ENCODE results near the gene EIF3I. TPM values are rescaled to one million over a fixed set of nuclear protein-coding genes. Genes with fewer than 3 reads are reported as not detected.

Gene EIF3I
- total RNA-seq, 2 experiments from 2014 or later: 182 to 207 TPM

GRCh38 chr1:32178380-32179192, 43.6 kb upstream of the EIF3I start:
- CTCF ChIA-PET (ENCODE audit: unreplicated experiment): interaction anchor here (1.5 kb wide), 1 partner anchor 71 kb away, joined by 6 read pairs; the partner anchor contains the start of gene KPNA6
- Histone ChIP-seq H4K20me1 (ENCODE audit: insufficient read depth, low read length) (peaks cover 12% of the 10 kb centered on the region; the same call in 1 of the 2 replicates), H3K27ac (ENCODE audit: low read depth, low read length, poor library complexity, severe bottlenecking) (peak overlapping the region; percentile 65), H3K9me3 (ENCODE audit: low read length) (no peaks in the 10 kb centered on the region), H2AFZ (ENCODE audit: low read length) (peak overlapping the region; percentile 80), H3K36me3 (ENCODE audit: insufficient read depth, low read length) (peaks cover 50% of the 10 kb centered on the region), H3K9me2 (ENCODE audit: insufficient read depth, low read length) (no peaks in the 10 kb centered on the region), H3K79me2 (ENCODE audit: insufficient read depth, low read depth, low read length) (peaks cover 34% of the 10 kb centered on the region), H3K4me1 (ENCODE audit: insufficient read depth, low read length, poor library complexity, severe bottlenecking) (peaks cover 25% of the 10 kb centered on the region), H3K4me2 (ENCODE audit: low read length) (peak overlapping the region; percentile 72), H3K4me3 (ENCODE audit: low read depth, low read length, poor library complexity, severe bottlenecking) (peak overlapping the region; percentile 78)
- BruUV-seq (replicated peaks): TSS peak; percentile 95
- no peak for DNase-seq (ENCODE audit: low spot score)
- TF ChIP-seq CTCF (conservative IDR thresholded peaks at IDR 0.05; ENCODE audit: low read length) (no peak), EZH2phosphoT487 (IDR thresholded peaks at IDR 0.05; ENCODE audit: borderline replicate concordance, low read depth, low read length) (no peak)
- POLR2A ChIA-PET: interaction anchor here (0.8 to 1.2 kb wide), 5 partner anchors 15 to 105 kb away, joined by 3 to 7 read pairs (median 3); no protein-coding TSS in a partner anchor
- intact Hi-C loops (cut with micrococcal nuclease; ENCODE audit: unreplicated experiment): no loop called here

- DNase-seq (ENCODE audit: low spot score): no peak
- H4K20me1 ChIP-seq (ENCODE audit: insufficient read depth, low read length): peaks cover 13% of the 10 kb centered on the region
- no peak for TF ChIP-seq EZH2phosphoT487 (IDR thresholded peaks at IDR 0.05; ENCODE audit: borderline replicate concordance, low read depth, low read length)
- TF ChIP-seq CTCF (conservative IDR thresholded peaks at IDR 0.05; ENCODE audit: low read length): no peak
- H3K36me3 ChIP-seq (ENCODE audit: insufficient read depth, low read length): peaks cover 49% of the 10 kb centered on the region
- ChIA-PET POLR2A (interaction anchor here (0.8 to 1.2 kb wide), 5 partner anchors 16 to 106 kb away, joined by 3 to 7 read pairs (median 3); no protein-coding TSS in a partner anchor), CTCF (ENCODE audit: unreplicated experiment) (interaction anchor here (1.5 kb wide), 1 partner anchor 71 kb away, joined by 6 read pairs; the partner anchor contains the start of gene KPNA6)
- no peaks in the 10 kb centered on the region for H3K9me2 ChIP-seq (ENCODE audit: insufficient read depth, low read length)
- no TSS peak for BruUV-seq (replicated peaks)
- H3K4me1 ChIP-seq (ENCODE audit: insufficient read depth, low read length, poor library complexity, severe bottlenecking): peaks cover 28% of the 10 kb centered on the region
- H3K79me2 ChIP-seq (ENCODE audit: insufficient read depth, low read depth, low read length): peaks cover 39% of the 10 kb centered on the region
- intact Hi-C loops (cut with micrococcal nuclease; ENCODE audit: unreplicated experiment): no loop called here
- H3K4me2 ChIP-seq (ENCODE audit: low read length): peak overlapping the region; percentile 72
- peak overlapping the region; percentile 65 for H3K27ac ChIP-seq (ENCODE audit: low read depth, low read length, poor library complexity, severe bottlenecking)
- H3K9me3 ChIP-seq (ENCODE audit: low read length): no peaks in the 10 kb centered on the region
- H3K4me3 ChIP-seq (ENCODE audit: low read depth, low read length, poor library complexity, severe bottlenecking): peak overlapping the region; percentile 78
- peak overlapping the region; percentile 80 for H2AFZ ChIP-seq (ENCODE audit: low read length)
These were observed 43.1 kb upstream of the EIF3I start for GRCh38 chr1:32179193-32179442.
